Endothelial cell of umbilical vein (primary cell): Measurements from ENCODE around the gene LRRC41. TPM values are rescaled to one million over a fixed set of nuclear protein-coding genes. Genes with fewer than 3 reads are reported as not detected.

Experiments used
- BruUV-seq: library from RNA; stranded (reverse); fragments of 400-500 nt; replicated peaks from 2 replicates; lab custom pipeline; 2021; lab: Mats Ljungman, UMichigan
- CTCF ChIA-PET: fragments of 300-600, 350-600 bp; sonication (Branson Sonifier 250); formaldehyde crosslinking; loops from one replicate; lab custom pipeline; 2021; ENCODE audit warnings: antibody characterized with exemption, inconsistent platforms; lab: Charles Lee
- POLR2A ChIA-PET: fragments of 300-600, 350-600 bp; sonication (Branson Sonifier 250); formaldehyde crosslinking; loops from one replicate; lab custom pipeline; 2021; ENCODE audit warnings: antibody characterized with exemption, inconsistent platforms; lab: Charles Lee
- DNase-seq: peaks from one replicate; pipeline ENCODE4 v3.0.0-alpha.2; 2011; ENCODE audit warnings: low read depth, low spot score
- FAIRE-seq: peaks from 2 replicates; lab custom pipeline; 2011; peaks lifted over from hg19 to GRCh38; lab: Jason Lieb, UNC
- H2AFZ ChIP-seq: 2 replicates; pipeline ENCODE4 v1.6.0; 2012; ENCODE audit warnings: low read depth, low read length, control low read depth, inconsistent platforms
- H3K27ac ChIP-seq: 2 replicates; pipeline ENCODE4 v1.5.1; 2011; ENCODE audit warnings: low read depth, mild to moderate bottlenecking, control low read depth, low read length, moderate library complexity; ENCODE audit not compliant: insufficient read depth
- H3K27me3 ChIP-seq, 2 experiments: 2 replicates each; pipeline versions ENCODE4 v1.6.0 to v1.6.1; 2011; ENCODE audit warnings: low read length in 2 of 2, mixed read lengths in 1 of 2; ENCODE audit not compliant: control insufficient read depth in 2 of 2, insufficient read depth in 2 of 2
- H3K36me3 ChIP-seq, 2 experiments: 2 replicates in 1 of 2; 3 replicates in 1 of 2; pipeline ENCODE4 v1.5.1; 2011; ENCODE audit warnings: low read length in 2 of 2, mild to moderate bottlenecking in 1 of 2, moderate library complexity in 1 of 2; ENCODE audit not compliant: control insufficient read depth in 2 of 2, insufficient read depth in 2 of 2; ENCODE audit errors: extremely low read depth in 1 of 2
- H3K4me1 ChIP-seq: 3 replicates; pipeline ENCODE4 v1.5.1; 2011; ENCODE audit warnings: mild to moderate bottlenecking, low read length; ENCODE audit not compliant: control insufficient read depth, insufficient read depth; ENCODE audit errors: extremely low read depth
- H3K4me2 ChIP-seq: 2 replicates; pipeline ENCODE4 v1.6.1; 2011; ENCODE audit warnings: low read length, control low read depth, mixed read lengths; ENCODE audit not compliant: insufficient read depth
- H3K4me3 ChIP-seq, 3 experiments: fragments of 200-600 bp in 1 of 3; sonication (generic), shearing (Covaris generic) in 1 of 3; replicated peaks in 1 of 3; 2 replicates each; pipeline ENCODE4 v1.5.1; 2011 to 2016; ENCODE audit warnings: control low read depth in 3 of 3, low read length in 3 of 3, mild to moderate bottlenecking in 2 of 3, inconsistent platforms in 1 of 3, low read depth in 1 of 3, moderate library complexity in 1 of 3; ENCODE audit not compliant: insufficient read depth in 1 of 3
- H3K79me2 ChIP-seq: 2 replicates; pipeline ENCODE4 v1.6.0; 2012; ENCODE audit warnings: low read length, inconsistent platforms; ENCODE audit not compliant: control insufficient read depth, insufficient read depth
- H3K9ac ChIP-seq: replicated peaks from 2 replicates; pipeline ENCODE3; 2011; ENCODE audit warnings: low read length, control low read depth; ENCODE audit not compliant: insufficient read depth; ENCODE audit errors: extremely low read depth
- H3K9me1 ChIP-seq: replicated peaks from 3 replicates; pipeline ENCODE4 v1.6.0; 2011; ENCODE audit warnings: mild to moderate bottlenecking, low read length; ENCODE audit not compliant: control insufficient read depth, insufficient read depth; ENCODE audit errors: extremely low read depth
- H3K9me3 ChIP-seq: replicated peaks from 2 replicates; pipeline ENCODE4 v1.5.1; 2012; ENCODE audit warnings: low read length, inconsistent platforms; ENCODE audit not compliant: control insufficient read depth, insufficient read depth
- H4K20me1 ChIP-seq: replicated peaks from 2 replicates; pipeline ENCODE3; 2011; ENCODE audit warnings: mild to moderate bottlenecking, low read length; ENCODE audit not compliant: control insufficient read depth, insufficient read depth; ENCODE audit errors: extremely low read depth
- CTCF ChIP-seq, 2 donors: IDR thresholded peaks; 1 replicate in 1 of 2; 2 replicates in 1 of 2; pipeline ENCODE4 v1.5.1; 2011; ENCODE audit warnings: low read length in 2 of 2, mild to moderate bottlenecking in 2 of 2, moderate library complexity in 2 of 2, control low read depth in 1 of 2, inconsistent platforms in 1 of 2, low read depth in 1 of 2; ENCODE audit not compliant: insufficient read depth in 1 of 2; ENCODE audit errors: extremely low read depth in 1 of 2
- EZH2 ChIP-seq: IDR thresholded peaks from 2 replicates; pipeline ENCODE4 v1.6.1; 2012; ENCODE audit warnings: borderline replicate concordance, low read depth, mild to moderate bottlenecking, moderate library complexity, low read length, inconsistent platforms; ENCODE audit not compliant: severe bottlenecking
- FOS ChIP-seq: IDR thresholded peaks from 2 replicates; pipeline ENCODE4 v1.6.1; 2011; ENCODE audit warnings: mild to moderate bottlenecking, low read length, moderate library complexity, borderline replicate concordance; ENCODE audit not compliant: insufficient read depth
- GATA2 ChIP-seq: IDR thresholded peaks from 2 replicates; pipeline ENCODE4 v1.7.0; 2011; ENCODE audit warnings: low read depth, mild to moderate bottlenecking, moderate library complexity, mixed read lengths, low read length; ENCODE audit not compliant: insufficient read length, insufficient read depth
- JUN ChIP-seq: IDR thresholded peaks from 2 replicates; pipeline ENCODE4 v1.6.1; 2011; ENCODE audit warnings: borderline replicate concordance, low read depth; ENCODE audit not compliant: insufficient read length, insufficient read depth
- MAX ChIP-seq: IDR thresholded peaks from 2 replicates; pipeline ENCODE4 v1.6.1; 2011; ENCODE audit not compliant: insufficient read depth, insufficient read length
- MYC ChIP-seq: IDR thresholded peaks from one replicate; pipeline ENCODE4 v1.6.1; 2011; ENCODE audit warnings: mild to moderate bottlenecking, low read depth, low read length
- POLR2A ChIP-seq: IDR thresholded peaks from 2 replicates; pipeline ENCODE4 v1.6.1; 2012; ENCODE audit warnings: low read depth, mild to moderate bottlenecking, control low read depth, low read length
- POLR2AphosphoS5 ChIP-seq: IDR thresholded peaks from 2 replicates; pipeline ENCODE4 v1.6.1; 2012; ENCODE audit warnings: low read depth, mild to moderate bottlenecking, control low read depth, low read length, moderate library complexity; ENCODE audit not compliant: insufficient read depth
- dilution Hi-C: fragments of 300-500 bp; cut with MboI; formaldehyde crosslinking; loops from one replicate; pipeline ENCODE4 v1.15.0; 2019; ENCODE audit warnings: low sequenced_read_pairs; ENCODE audit not compliant: extremely low pct_ligation_motif_present
- intact Hi-C: fragments of 100-400 bp; cut with micrococcal nuclease; formaldehyde crosslinking; loops from one replicate; pipeline ENCODE4 v1.10.0; 2022
- polyA plus RNA-seq, 4 experiments: library from polyadenylated mRNA; depleted of rRNA in 3 of 4; stranded (reverse) in 3 of 4; unstranded in 1 of 4; fragments of >200 nt; gene quantifications; 2 replicates each; pipeline versions ENCODE4 v1.2.1 to v1.2.3, GENCODE V29; 2011 to 2012; ENCODE audit warnings: missing spikeins in 1 of 4
- total RNA-seq: library from RNA; stranded (reverse); gene quantifications from 2 replicates; pipeline ENCODE4 v1.2.3, GENCODE V29; 2021

Gene LRRC41
- total and polyA plus RNA-seq, 2 donors (not counting 3 experiments of a cell fraction or from before 2014, with no cell fraction given) = 69.2 to 91.1 TPM

GRCh38 chr1:46306159-46306530 is 2.7 kb upstream of the LRRC41 start:
- no peak for DNase-seq
- ChIA-PET POLR2A (no interaction called here), CTCF (interaction anchor here (0.6 kb wide), 1 partner anchor 13 kb away, joined by 4 read pairs; no protein-coding TSS in a partner anchor)
- peak; percentile 42 for FAIRE-seq
- Histone ChIP-seq H4K20me1 (no peaks in the 10 kb centered on the region), H3K9me3 (no peaks in the 10 kb centered on the region), H3K79me2 (peaks cover 77% of the 10 kb centered on the region), H3K9me1 (no peaks in the 10 kb centered on the region), H3K9ac (no peak overlapping the region), H3K4me1 (peaks cover 10% of the 10 kb centered on the region), H3K27ac (no peak overlapping the region), H3K4me2 (peak overlapping the region; percentile 19), H2AFZ (no peak overlapping the region), H3K4me3 (no peak overlapping the region), H3K27me3 (no peaks in the 10 kb centered on the region), H3K36me3 (peaks cover 4 to 7% of the 10 kb centered on the region in 2 experiments)
- intact Hi-C loops = no loop called here
- TF ChIP-seq POLR2AphosphoS5 (no peak), JUN (no peak), POLR2A (no peak), MAX (no peak), CTCF (IDR thresholded peaks at IDR 0.05; ENCODE audit: extremely low read depth in 1 of 2, insufficient read depth in 1 of 2, low read depth in 1 of 2, low read length in 2 of 2) (no peak), GATA2 (no peak), EZH2 (no peak), MYC (no peak), FOS (no peak)
- dilution Hi-C loops = no loop called here
- no TSS peak for BruUV-seq
